Endodermal cell (in vitro differentiated cells): Measurements from ENCODE around the gene CERS3. TPM values are rescaled to one million over a fixed set of nuclear protein-coding genes. Genes with fewer than 3 reads are reported as not detected.

Experiments
- DNase-seq: peaks from one replicate; pipeline ENCODE4 v3.0.0-alpha.2; 2017
- H3K27ac ChIP-seq: 2 replicates; pipeline ENCODE4 v1.5.1; 2013; ENCODE audit warnings: mild to moderate bottlenecking, low read depth, low read length, moderate library complexity
- H3K27me3 ChIP-seq: 2 replicates; pipeline ENCODE4 v1.6.1; 2013; ENCODE audit warnings: mild to moderate bottlenecking, low read length, moderate library complexity; ENCODE audit not compliant: insufficient read depth, control insufficient read depth, poor library complexity, severe bottlenecking
- H3K36me3 ChIP-seq: 2 replicates; pipeline ENCODE4 v1.7.0; 2013; ENCODE audit warnings: mild to moderate bottlenecking, low read length, moderate library complexity; ENCODE audit not compliant: control insufficient read depth, insufficient read depth
- H3K4me1 ChIP-seq: one replicate; pipeline ENCODE4 v1.7.0; 2013; ENCODE audit warnings: low read length; ENCODE audit not compliant: control insufficient read depth, insufficient read depth
- H3K4me3 ChIP-seq: 2 replicates; pipeline ENCODE4 v1.5.1; 2013; ENCODE audit warnings: mild to moderate bottlenecking, low read length, moderate library complexity
- H3K9ac ChIP-seq: 2 replicates; pipeline ENCODE4 v1.6.1; 2013; ENCODE audit warnings: mild to moderate bottlenecking, low read length, moderate library complexity; ENCODE audit not compliant: poor library complexity, severe bottlenecking; ENCODE audit errors: extremely low read depth
- H3K9me3 ChIP-seq: 2 replicates; pipeline ENCODE4 v1.6.1; 2013; ENCODE audit warnings: mild to moderate bottlenecking, low read length, moderate library complexity; ENCODE audit not compliant: control insufficient read depth
- H3K27ac Mint-ChIP-seq: 2 replicates; pipeline ENCODE4 v1.8.0; 2020; ENCODE audit warnings: mixed read lengths
- H3K27me3 Mint-ChIP-seq: 2 replicates; pipeline ENCODE4 v1.8.0; 2021; ENCODE audit warnings: mild to moderate bottlenecking, mixed read lengths; ENCODE audit not compliant: insufficient read depth
- H3K36me3 Mint-ChIP-seq: 2 replicates; pipeline ENCODE4 v1.8.0; 2020; ENCODE audit warnings: low read depth, mixed read lengths
- H3K4me1 Mint-ChIP-seq: 2 replicates; pipeline ENCODE4 v1.8.0; 2020; ENCODE audit warnings: mixed read lengths
- H3K4me3 Mint-ChIP-seq: 2 replicates; pipeline ENCODE4 v1.8.0; 2020; ENCODE audit warnings: mild to moderate bottlenecking, moderate library complexity, mixed read lengths
- H3K9me3 Mint-ChIP-seq: 2 replicates; pipeline ENCODE4 v1.8.0; 2020; ENCODE audit warnings: mild to moderate bottlenecking, mixed read lengths
- whole genome bisulfite sequencing, 2 experiments: methylation state at CpG; one replicate each; pipeline versions ENCODE4 v1.1.5 to v1.1.7; 2013; ENCODE audit warnings: missing lambda C conversion rate in 2 of 2, mixed read lengths in 1 of 2; ENCODE audit not compliant: insufficient coverage in 1 of 2, insufficient read length in 1 of 2; 5-methylcytosine and 5-hydroxymethylcytosine counted together
- total RNA-seq, 2 donors: library from RNA; stranded (reverse); fragmentation: NEBNext Ultra II Directional in 1 of 2; extraction: Animal tissue kit (Norgen Biotek cat#: 25700) in 1 of 2; gene quantifications; 2 replicates in 1 of 2; 3 replicates in 1 of 2; pipeline ENCODE4 v1.2.1, GENCODE V29; 2021
- TF ChIP-seq, protein P1 (sequence below): fragments of 200-600 bp; sonication (generic); conservative IDR thresholded peaks from 2 replicates; pipeline ENCODE4 v1.5.0; 2021; ENCODE audit warnings: antibody characterized with exemption, mild to moderate bottlenecking

CERS3 gene
- total RNA-seq, 2 donors from 2014 or later, result 0.48 TPM; not detected in 1

GRCh38 chr15:100405179-100405578, 123.6 kb downstream of the CERS3 start:
- Histone ChIP-seq H3K27ac (no peak overlapping the region), H3K9ac (no peak overlapping the region), H3K4me1 (no peaks in the 10 kb centered on the region), H3K27me3 (no peaks in the 10 kb centered on the region), H3K36me3 (no peaks in the 10 kb centered on the region), H3K9me3 (no peaks in the 10 kb centered on the region), H3K4me3 (no peak overlapping the region)
- Mint-ChIP-seq H3K27me3 (peaks cover 1% of the 10 kb centered on the region), H3K4me3 (no peak overlapping the region), H3K4me1 (no peaks in the 10 kb centered on the region), H3K36me3 (no peaks in the 10 kb centered on the region), H3K9me3 (peaks cover 19% of the 10 kb centered on the region), H3K27ac (no peak overlapping the region)
- TF ChIP-seq, protein P1, sequence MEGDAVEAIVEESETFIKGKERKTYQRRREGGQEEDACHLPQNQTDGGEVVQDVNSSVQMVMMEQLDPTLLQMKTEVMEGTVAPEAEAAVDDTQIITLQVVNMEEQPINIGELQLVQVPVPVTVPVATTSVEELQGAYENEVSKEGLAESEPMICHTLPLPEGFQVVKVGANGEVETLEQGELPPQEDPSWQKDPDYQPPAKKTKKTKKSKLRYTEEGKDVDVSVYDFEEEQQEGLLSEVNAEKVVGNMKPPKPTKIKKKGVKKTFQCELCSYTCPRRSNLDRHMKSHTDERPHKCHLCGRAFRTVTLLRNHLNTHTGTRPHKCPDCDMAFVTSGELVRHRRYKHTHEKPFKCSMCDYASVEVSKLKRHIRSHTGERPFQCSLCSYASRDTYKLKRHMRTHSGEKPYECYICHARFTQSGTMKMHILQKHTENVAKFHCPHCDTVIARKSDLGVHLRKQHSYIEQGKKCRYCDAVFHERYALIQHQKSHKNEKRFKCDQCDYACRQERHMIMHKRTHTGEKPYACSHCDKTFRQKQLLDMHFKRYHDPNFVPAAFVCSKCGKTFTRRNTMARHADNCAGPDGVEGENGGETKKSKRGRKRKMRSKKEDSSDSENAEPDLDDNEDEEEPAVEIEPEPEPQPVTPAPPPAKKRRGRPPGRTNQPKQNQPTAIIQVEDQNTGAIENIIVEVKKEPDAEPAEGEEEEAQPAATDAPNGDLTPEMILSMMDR, result no peak
- DNase-seq, result no peak
- WGBS, 2 experiments, result 100% methylated on average over 1 of the region's 1 CpG; no CpG with 5 or more reads in 1 of the 2 experiments

- Histone ChIP-seq H3K27ac (no peak overlapping the region), H3K4me1 (no peaks in the 10 kb centered on the region), H3K9me3 (no peaks in the 10 kb centered on the region), H3K27me3 (no peaks in the 10 kb centered on the region), H3K4me3 (no peak overlapping the region), H3K9ac (no peak overlapping the region), H3K36me3 (no peaks in the 10 kb centered on the region)
- DNase-seq, result no peak
- Mint-ChIP-seq H3K27ac (no peak overlapping the region), H3K36me3 (no peaks in the 10 kb centered on the region), H3K4me3 (no peak overlapping the region), H3K9me3 (peaks cover 3% of the 10 kb centered on the region), H3K4me1 (no peaks in the 10 kb centered on the region), H3K27me3 (peaks cover 1% of the 10 kb centered on the region)
- TF ChIP-seq, protein P1, result no peak
- 94 to 100% methylated on average over 2 to 6 of the region's 6 CpGs for WGBS, 2 experiments
Measured at GRCh38 chr15:100400996-100401395, 127.8 kb downstream of the CERS3 start.

GRCh38 chr15:100394736-100395440, 133.9 kb downstream of the CERS3 start:
- Histone ChIP-seq H3K27ac (no peak overlapping the region), H3K4me3 (no peak overlapping the region), H3K4me1 (no peaks in the 10 kb centered on the region), H3K36me3 (no peaks in the 10 kb centered on the region), H3K27me3 (no peaks in the 10 kb centered on the region), H3K9ac (no peak overlapping the region), H3K9me3 (no peaks in the 10 kb centered on the region)
- H3K4me3 Mint-ChIP-seq, result no peak overlapping the region
- H3K27me3 Mint-ChIP-seq, result peaks cover 3% of the 10 kb centered on the region
- 50 to 70% methylated on average over 1 to 3 of the region's 4 CpGs for WGBS, 2 experiments
- H3K36me3 Mint-ChIP-seq, result no peaks in the 10 kb centered on the region
- H3K4me1 Mint-ChIP-seq, result no peaks in the 10 kb centered on the region
- TF ChIP-seq, protein P1, result no peak
- peaks cover 2% of the 10 kb centered on the region for H3K9me3 Mint-ChIP-seq
- no peak overlapping the region for H3K27ac Mint-ChIP-seq
- DNase-seq, result no peak
